Skeletal muscle cell (primary cell): ENCODE results near the gene KLF11.

Experiments used
- DNase-seq: peaks from one replicate; pipeline ENCODE4 v3.0.0-alpha.2; 2010; ENCODE audit warnings: low read depth
- H3K4me3 ChIP-seq: 2 replicates; pipeline ENCODE4 v1.5.1; 2011; ENCODE audit warnings: low read depth, mild to moderate bottlenecking, control low read depth, low read length, moderate library complexity

The KLF11 gene

GRCh38 chr2:10036095-10036884 lies 7.1 kb upstream of the KLF11 start:
- no peak overlapping the region for H3K4me3 ChIP-seq
- DNase-seq = no peak

- H3K4me3 ChIP-seq = no peak overlapping the region
- no peak for DNase-seq
Measured at GRCh38 chr2:10038123-10038522, 5.2 kb upstream of the KLF11 start.

GRCh38 chr2:10038716-10039115 lies 4.6 kb upstream of the KLF11 start:
- no peak for DNase-seq
- no peak overlapping the region for H3K4me3 ChIP-seq

GRCh38 chr2:10039658-10040410 lies 3.5 kb upstream of the KLF11 start:
- no peak for DNase-seq
- H3K4me3 ChIP-seq = no peak overlapping the region

GRCh38 chr2:10041711-10042110 lies 1.6 kb upstream of the KLF11 start:
- DNase-seq = no peak
- no peak overlapping the region for H3K4me3 ChIP-seq

GRCh38 chr2:10042301-10043161 lies 819 bp upstream of the KLF11 start:
- peak overlapping the region; percentile 46 for H3K4me3 ChIP-seq
- peak; percentile 26 for DNase-seq

GRCh38 chr2:10043906-10044601 lies 704 bp downstream of the KLF11 start:
- peak overlapping the region; percentile 59 for H3K4me3 ChIP-seq
- peak; percentile 74 for DNase-seq

GRCh38 chr2:10045561-10046355 lies 2.4 kb downstream of the KLF11 start:
- DNase-seq = no peak
- no peak overlapping the region for H3K4me3 ChIP-seq

- no peak overlapping the region for H3K4me3 ChIP-seq
- DNase-seq = no peak
Measured at GRCh38 chr2:10046931-10047330, 3.6 kb downstream of the KLF11 start.

- H3K4me3 ChIP-seq = no peak overlapping the region
- no peak for DNase-seq
Measured at GRCh38 chr2:10047616-10048500, 4.5 kb downstream of the KLF11 start.

- no peak for DNase-seq
Measured at GRCh38 chr2:10048501-10049171, 5.3 kb downstream of the KLF11 start.

GRCh38 chr2:10052216-10052615 lies 8.9 kb downstream of the KLF11 start:
- DNase-seq = no peak
- H3K4me3 ChIP-seq = no peak overlapping the region

More at GRCh38 chr2:10048501-10049171, 5.3 kb downstream of the KLF11 start:
- H3K4me3 ChIP-seq = no peak overlapping the region

- no peak for DNase-seq
- H3K4me3 ChIP-seq = no peak overlapping the region
Measured at GRCh38 chr2:10053351-10053750, 10.0 kb downstream of the KLF11 start.

- DNase-seq = no peak
- no peak overlapping the region for H3K4me3 ChIP-seq
Measured at GRCh38 chr2:10054424-10054823, 11.1 kb downstream of the KLF11 start.

- DNase-seq = no peak
- no peak overlapping the region for H3K4me3 ChIP-seq
Measured at GRCh38 chr2:10054976-10055375, 11.6 kb downstream of the KLF11 start.

GRCh38 chr2:10056439-10056838 lies 13.1 kb downstream of the KLF11 start:
- H3K4me3 ChIP-seq = no peak overlapping the region
- DNase-seq = no peak
